NOMO-1 treated with dmso at 0.1 percent for 144 hours (cell line): Measurements from ENCODE around the gene ESD.
"Not testable (repeated sequence)": the region's sequence is repeated elsewhere in the genome, so short reads cannot be mapped to it uniquely, and the experiment has no call there.

Source experiments
- DNase-seq: peaks from one replicate; lab custom pipeline; 2025; ENCODE audit not compliant: unreplicated experiment; lab: John Stamatoyannopoulos, UW

Gene ESD

GRCh38 chr13:46796515-46797474, at the start of gene ESD:
ESD (minus strand) TSS chr13:46797161; CDS start chr13:46791413, 5,748 bp downstream.
- DNase-seq = peak; percentile 91

GRCh38 chr13:46846726-46847125, 49.8 kb upstream of the ESD start:
- DNase-seq = no peak

- no peak for DNase-seq
Observed at GRCh38 chr13:46845146-46845545, 48.2 kb upstream of the ESD start.

- no peak for DNase-seq
Observed at GRCh38 chr13:46844431-46844830, 47.5 kb upstream of the ESD start.

- no peak for DNase-seq
Observed at GRCh38 chr13:46839399-46839798, 42.4 kb upstream of the ESD start.

- no peak for DNase-seq
Observed at GRCh38 chr13:46834657-46835056, 37.7 kb upstream of the ESD start.

- peak; percentile 16 for DNase-seq
Observed at GRCh38 chr13:46831588-46832194, 34.7 kb upstream of the ESD start.

GRCh38 chr13:46830405-46831005, 33.5 kb upstream of the ESD start:
- DNase-seq = no peak

- DNase-seq = no peak
Observed at GRCh38 chr13:46822551-46822950, 25.6 kb upstream of the ESD start.

GRCh38 chr13:46817838-46818476, 21.0 kb upstream of the ESD start:
- DNase-seq = no peak

- no peak for DNase-seq
Observed at GRCh38 chr13:46817095-46817494, 20.1 kb upstream of the ESD start.

- no peak for DNase-seq
Observed at GRCh38 chr13:46816371-46816770, 19.4 kb upstream of the ESD start.

- no peak for DNase-seq
Observed at GRCh38 chr13:46812301-46812797, 15.4 kb upstream of the ESD start.

- DNase-seq = no peak
Observed at GRCh38 chr13:46810440-46810839, 13.5 kb upstream of the ESD start.

GRCh38 chr13:46804921-46805320, 8.0 kb upstream of the ESD start:
- not testable (repeated sequence) for DNase-seq

- no peak for DNase-seq
Observed at GRCh38 chr13:46804391-46804815, 7.4 kb upstream of the ESD start.

GRCh38 chr13:46803586-46803985, 6.6 kb upstream of the ESD start:
- DNase-seq = no peak

- DNase-seq = no peak
Observed at GRCh38 chr13:46801858-46802257, 4.9 kb upstream of the ESD start.

GRCh38 chr13:46799139-46799538, 2.2 kb upstream of the ESD start:
- DNase-seq = peak; percentile 4

- no peak for DNase-seq
Observed at GRCh38 chr13:46797501-46798237, 708 bp upstream of the ESD start.

- no peak for DNase-seq
Observed at GRCh38 chr13:46796129-46796514, 839 bp downstream of the ESD start.
